Astrocyte (in vitro differentiated cells and primary cell): ENCODE results near the gene ZNF346. TPM values are rescaled to one million over a fixed set of nuclear protein-coding genes. Genes with fewer than 3 reads are reported as not detected.

Experiments
- DNase-seq: peaks from one replicate; pipeline ENCODE4 v3.0.0-alpha.2; 2010; ENCODE audit warnings: low read depth
- FAIRE-seq: peaks from 2 replicates; lab custom pipeline; 2011; peaks lifted over from hg19 to GRCh38; lab: Jason Lieb, UNC
- H2AFZ ChIP-seq: 2 replicates; pipeline ENCODE4 v1.6.0; 2012; ENCODE audit warnings: low read depth, low read length, inconsistent platforms
- H3K27ac ChIP-seq: 2 replicates; pipeline ENCODE4 v1.5.1; 2011; ENCODE audit warnings: low read depth, low read length, inconsistent platforms
- H3K27me3 ChIP-seq: 2 replicates; pipeline ENCODE4 v1.6.0; 2011; ENCODE audit warnings: low read length, inconsistent platforms; ENCODE audit not compliant: insufficient read depth
- H3K36me3 ChIP-seq: 2 replicates; pipeline ENCODE4 v1.5.1; 2011; ENCODE audit warnings: low read length, inconsistent platforms; ENCODE audit not compliant: insufficient read depth
- H3K4me1 ChIP-seq: 2 replicates; pipeline ENCODE4 v1.5.1; 2011; ENCODE audit warnings: low read length, inconsistent platforms; ENCODE audit not compliant: insufficient read depth
- H3K4me2 ChIP-seq: 2 replicates; pipeline ENCODE4 v1.6.0; 2012; ENCODE audit warnings: low read length, inconsistent platforms
- H3K4me3 ChIP-seq: 2 replicates; pipeline ENCODE4 v1.5.1; 2011; ENCODE audit warnings: low read depth, mild to moderate bottlenecking, low read length, inconsistent platforms; ENCODE audit not compliant: insufficient read depth
- H3K79me2 ChIP-seq: 2 replicates; pipeline ENCODE4 v1.6.0; 2012; ENCODE audit warnings: mild to moderate bottlenecking, low read length, inconsistent platforms; ENCODE audit not compliant: insufficient read depth
- H3K9ac ChIP-seq: 2 replicates; pipeline ENCODE4 v1.6.0; 2012; ENCODE audit warnings: mild to moderate bottlenecking, low read length, inconsistent platforms
- H3K9me3 ChIP-seq: 2 replicates; pipeline ENCODE4 v1.5.1; 2012; ENCODE audit warnings: low read depth, mild to moderate bottlenecking, low read length, inconsistent platforms; ENCODE audit not compliant: insufficient read depth
- H4K20me1 ChIP-seq: 2 replicates; pipeline ENCODE4 v1.6.0; 2012; ENCODE audit warnings: low read length, inconsistent platforms; ENCODE audit not compliant: insufficient read depth
- H3K27ac Mint-ChIP-seq: one replicate; pipeline ENCODE4 v1.8.0; 2021; ENCODE audit warnings: mild to moderate bottlenecking, mixed read lengths; ENCODE audit not compliant: unreplicated experiment
- H3K27me3 Mint-ChIP-seq: one replicate; pipeline ENCODE4 v1.8.0; 2021; ENCODE audit warnings: low read depth, mixed read lengths; ENCODE audit not compliant: unreplicated experiment
- H3K36me3 Mint-ChIP-seq: one replicate; pipeline ENCODE4 v1.8.0; 2021; ENCODE audit warnings: low read depth, mixed read lengths; ENCODE audit not compliant: unreplicated experiment
- H3K4me1 Mint-ChIP-seq: one replicate; pipeline ENCODE4 v1.8.0; 2021; ENCODE audit warnings: low read depth, mixed read lengths; ENCODE audit not compliant: unreplicated experiment
- H3K4me3 Mint-ChIP-seq: one replicate; pipeline ENCODE4 v1.8.0; 2021; ENCODE audit warnings: mild to moderate bottlenecking, moderate library complexity, mixed read lengths; ENCODE audit not compliant: unreplicated experiment
- H3K9me3 Mint-ChIP-seq: one replicate; pipeline ENCODE4 v1.8.0; 2021; ENCODE audit warnings: mild to moderate bottlenecking, mixed read lengths; ENCODE audit not compliant: unreplicated experiment
- EZH2 ChIP-seq: IDR thresholded peaks from 2 replicates; pipeline ENCODE4 v1.6.1; 2012; ENCODE audit warnings: mild to moderate bottlenecking, low read length, inconsistent platforms; ENCODE audit not compliant: insufficient read depth
- total RNA-seq: library from RNA; stranded (reverse); gene quantifications from 2 replicates; pipeline ENCODE4 v1.2.1, GENCODE V29; 2021
- TF ChIP-seq, protein P1 (sequence below): IDR thresholded peaks from 2 replicates; pipeline ENCODE4 v1.5.1; 2011; ENCODE audit warnings: low read depth, mild to moderate bottlenecking, inconsistent platforms, low read length, moderate library complexity; ENCODE audit not compliant: insufficient read depth

The ZNF346 gene
- total RNA-seq, 1 donor from 2014 or later = 13.8 TPM

DNA sequence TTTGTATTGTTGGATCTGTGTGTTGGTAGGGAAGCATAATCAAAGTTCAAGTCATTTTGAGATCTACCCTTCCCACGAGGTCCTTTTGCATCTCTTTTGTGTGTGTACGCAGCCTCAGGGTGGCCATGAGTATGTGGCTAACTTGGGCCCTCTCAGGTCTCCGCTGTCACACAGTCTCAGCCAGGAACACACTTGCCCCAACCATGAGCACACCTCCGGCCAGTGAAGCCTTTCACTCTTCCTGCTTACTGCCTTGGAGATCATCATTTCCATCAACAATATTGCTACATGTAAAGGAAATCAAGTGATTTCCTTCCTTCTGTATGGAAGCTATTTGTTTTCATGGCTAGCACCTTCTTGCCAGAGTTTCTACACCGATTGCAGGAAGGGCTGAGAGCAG lies 13.9 kb downstream of the ZNF346 start:
- H3K27ac ChIP-seq = no peak overlapping the region
- H3K4me2 ChIP-seq = no peak overlapping the region
- Mint-ChIP-seq H3K4me3 (no peak overlapping the region), H3K4me1 (peaks cover 8% of the 10 kb centered on the region), H3K27ac (peak overlapping the region; percentile 69), H3K36me3 (peaks cover 6% of the 10 kb centered on the region), H3K27me3 (no peaks in the 10 kb centered on the region), H3K9me3 (no peaks in the 10 kb centered on the region)
- FAIRE-seq = no peak
- peaks cover 64% of the 10 kb centered on the region for H3K79me2 ChIP-seq
- peaks cover 3% of the 10 kb centered on the region for H3K36me3 ChIP-seq
- H3K9me3 ChIP-seq = no peaks in the 10 kb centered on the region
- H3K27me3 ChIP-seq = no peaks in the 10 kb centered on the region
- H2AFZ ChIP-seq = no peak overlapping the region
- H4K20me1 ChIP-seq = peaks cover 75% of the 10 kb centered on the region
- DNase-seq = no peak
- TF ChIP-seq, protein P1, sequence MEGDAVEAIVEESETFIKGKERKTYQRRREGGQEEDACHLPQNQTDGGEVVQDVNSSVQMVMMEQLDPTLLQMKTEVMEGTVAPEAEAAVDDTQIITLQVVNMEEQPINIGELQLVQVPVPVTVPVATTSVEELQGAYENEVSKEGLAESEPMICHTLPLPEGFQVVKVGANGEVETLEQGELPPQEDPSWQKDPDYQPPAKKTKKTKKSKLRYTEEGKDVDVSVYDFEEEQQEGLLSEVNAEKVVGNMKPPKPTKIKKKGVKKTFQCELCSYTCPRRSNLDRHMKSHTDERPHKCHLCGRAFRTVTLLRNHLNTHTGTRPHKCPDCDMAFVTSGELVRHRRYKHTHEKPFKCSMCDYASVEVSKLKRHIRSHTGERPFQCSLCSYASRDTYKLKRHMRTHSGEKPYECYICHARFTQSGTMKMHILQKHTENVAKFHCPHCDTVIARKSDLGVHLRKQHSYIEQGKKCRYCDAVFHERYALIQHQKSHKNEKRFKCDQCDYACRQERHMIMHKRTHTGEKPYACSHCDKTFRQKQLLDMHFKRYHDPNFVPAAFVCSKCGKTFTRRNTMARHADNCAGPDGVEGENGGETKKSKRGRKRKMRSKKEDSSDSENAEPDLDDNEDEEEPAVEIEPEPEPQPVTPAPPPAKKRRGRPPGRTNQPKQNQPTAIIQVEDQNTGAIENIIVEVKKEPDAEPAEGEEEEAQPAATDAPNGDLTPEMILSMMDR = no peak
- TF ChIP-seq EZH2 = no peak
- no peak overlapping the region for H3K4me3 ChIP-seq
- peaks cover 5% of the 10 kb centered on the region for H3K4me1 ChIP-seq
- no peak overlapping the region for H3K9ac ChIP-seq

DNA sequence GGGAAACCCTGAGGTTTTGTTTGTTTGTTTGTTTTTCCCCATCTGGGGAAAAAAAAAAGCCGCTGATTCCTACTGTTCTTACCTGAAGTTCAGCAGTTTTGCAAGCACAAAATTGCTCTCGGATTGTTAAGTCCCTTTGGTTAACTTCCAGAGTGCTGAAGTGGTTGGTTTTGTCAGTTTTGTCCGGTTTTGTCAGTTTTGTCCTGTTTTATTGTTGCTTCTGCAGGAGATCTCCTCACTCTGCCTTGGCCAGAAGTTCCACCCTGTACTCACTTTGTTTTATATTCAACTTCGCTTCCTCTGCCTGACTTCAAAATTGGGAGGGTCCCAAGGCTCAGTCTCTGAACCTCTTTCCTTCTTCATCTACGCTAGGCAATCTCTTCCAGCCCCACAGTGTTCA lies 14.4 kb downstream of the ZNF346 start:
- TF ChIP-seq, protein P1 = no peak
- no peak for TF ChIP-seq EZH2
- Histone ChIP-seq H3K9ac (no peak overlapping the region), H4K20me1 (peaks cover 74% of the 10 kb centered on the region), H3K36me3 (peaks cover 7% of the 10 kb centered on the region), H3K4me3 (no peak overlapping the region), H3K4me2 (no peak overlapping the region), H3K9me3 (no peaks in the 10 kb centered on the region), H3K79me2 (peaks cover 64% of the 10 kb centered on the region), H2AFZ (no peak overlapping the region), H3K27ac (no peak overlapping the region), H3K4me1 (peaks cover 5% of the 10 kb centered on the region), H3K27me3 (no peaks in the 10 kb centered on the region)
- Mint-ChIP-seq H3K27me3 (no peaks in the 10 kb centered on the region), H3K4me3 (no peak overlapping the region), H3K9me3 (no peaks in the 10 kb centered on the region), H3K27ac (no peak overlapping the region), H3K4me1 (peaks cover 8% of the 10 kb centered on the region), H3K36me3 (peaks cover 10% of the 10 kb centered on the region)
- FAIRE-seq (no peak), DNase-seq (no peak)

DNA sequence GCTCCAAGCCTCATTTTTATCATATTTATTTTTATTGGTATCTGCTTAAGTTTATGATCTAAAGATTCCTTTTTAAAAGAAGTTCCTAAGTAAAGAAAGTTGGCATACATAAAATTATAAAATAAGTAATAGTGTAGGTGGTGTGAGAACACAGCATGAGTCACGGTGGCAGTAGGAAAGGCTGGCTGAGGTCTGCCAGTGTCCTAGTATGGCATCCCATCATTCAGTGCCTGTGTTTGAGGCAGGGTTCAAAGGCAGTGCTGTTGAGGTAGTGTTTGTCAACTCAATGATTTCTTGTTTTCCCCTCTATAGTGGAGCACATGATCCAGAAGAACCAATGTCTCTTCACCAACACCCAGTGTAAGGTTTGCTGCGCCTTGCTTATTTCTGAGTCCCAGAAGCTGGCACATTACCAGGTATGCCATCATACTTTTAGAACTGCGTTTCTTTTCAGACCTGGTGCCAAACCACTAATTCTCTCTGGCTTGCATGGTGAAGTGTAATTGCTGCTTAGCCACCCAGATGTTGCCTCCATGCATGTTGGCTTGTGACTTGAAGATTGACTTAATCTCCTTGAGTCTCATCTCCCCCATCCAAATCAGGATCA lies 18.4 kb downstream of the ZNF346 start:
- FAIRE-seq = no peak
- H3K4me2 ChIP-seq = no peak overlapping the region
- H3K79me2 ChIP-seq = peaks cover 36% of the 10 kb centered on the region
- no peaks in the 10 kb centered on the region for H3K9me3 ChIP-seq
- TF ChIP-seq EZH2 = no peak
- TF ChIP-seq, protein P1 = no peak
- H3K36me3 ChIP-seq = peaks cover 27% of the 10 kb centered on the region
- no peak overlapping the region for H3K4me3 ChIP-seq
- Mint-ChIP-seq H3K4me3 (no peak overlapping the region), H3K27ac (no peak overlapping the region), H3K36me3 (peaks cover 14% of the 10 kb centered on the region), H3K9me3 (no peaks in the 10 kb centered on the region), H3K27me3 (no peaks in the 10 kb centered on the region), H3K4me1 (peaks cover 6% of the 10 kb centered on the region)
- H2AFZ ChIP-seq = no peak overlapping the region
- no peak overlapping the region for H3K9ac ChIP-seq
- H3K27me3 ChIP-seq = no peaks in the 10 kb centered on the region
- H3K27ac ChIP-seq = no peak overlapping the region
- H3K4me1 ChIP-seq = peaks cover 1% of the 10 kb centered on the region
- DNase-seq = peak; percentile 70
- H4K20me1 ChIP-seq = peaks cover 47% of the 10 kb centered on the region
